Muscle of back (tissue), 10 donors: ENCODE measurements around the gene MANSC1. TPM values are rescaled to one million over a fixed set of nuclear protein-coding genes. Genes with fewer than 3 reads are reported as not detected.

Experiments used
- polyA plus RNA-seq, 10 donors: library from polyadenylated mRNA; unstranded; fragments of 120-200 nt; gene quantifications; one replicate each; pipeline ENCODE4 v1.2.1, GENCODE V29; 2013; ENCODE audit not compliant: insufficient read length in 10 of 10

MANSC1 gene
- polyA plus RNA-seq, 10 donors: 9.1 to 13.8 (median 11.4) TPM

Other genes starting within 250 kb of the MANSC1 start
- 10 to 100 TPM; 27.8 to 37.0 (median 33.6) TPM for gene LRP6, start 83.2 kb downstream of the MANSC1 start, polyA plus RNA-seq
- 10 to 100 TPM in 1 of 10 donors, 1 to 10 TPM in 9; 5.4 to 10.5 (median 7.2) TPM for gene BORCS5, start 6.8 kb upstream of the MANSC1 start, polyA plus RNA-seq
- 10 to 100 TPM; 24.9 to 39.8 (median 31.3) TPM for gene DUSP16, start 212.6 kb upstream of the MANSC1 start, polyA plus RNA-seq